HepG2 (cell line): ENCODE results near the gene DCAF7. TPM values are rescaled to one million over a fixed set of nuclear protein-coding genes. Genes with fewer than 3 reads are reported as not detected.

Experiments
- HMGA1 ChIP-seq: sonication (generic); formaldehyde crosslinking; conservative IDR thresholded peaks from 2 replicates; pipeline ENCODE4 v1.4.0; 2020; ENCODE audit warnings: missing genetic modification reagents
- KAT2B ChIP-seq: fragments of 150-350 bp; IDR thresholded peaks from 2 replicates; pipeline ENCODE4 v1.6.1; 2014; ENCODE audit warnings: low read depth, low read length, borderline replicate concordance
- KIAA2018 ChIP-seq: sonication (generic); formaldehyde crosslinking; IDR thresholded peaks from 2 replicates; pipeline ENCODE4 v1.5.0; 2020; ENCODE audit warnings: mild to moderate bottlenecking, missing genetic modification reagents, borderline replicate concordance
- MED13 ChIP-seq: sonication (generic); formaldehyde crosslinking; IDR thresholded peaks from 2 replicates; pipeline ENCODE4 v1.5.0; 2020; ENCODE audit warnings: missing genetic modification reagents
- U2AF2 ChIP-seq: fragments of 200-400 bp; formaldehyde crosslinking; IDR thresholded peaks from 2 replicates; pipeline ENCODE4 v1.6.1; 2017; ENCODE audit warnings: low read depth, mild to moderate bottlenecking, low read length
- ZNF17 ChIP-seq: sonication (generic); formaldehyde crosslinking; IDR thresholded peaks from 2 replicates; pipeline ENCODE4 v1.5.0; 2020; ENCODE audit warnings: mild to moderate bottlenecking, missing genetic modification reagents
- ZNF256 ChIP-seq: sonication (generic); formaldehyde crosslinking; conservative IDR thresholded peaks from 2 replicates; pipeline ENCODE4 v1.4.0; 2020; ENCODE audit warnings: missing genetic modification reagents
- ZNF781 ChIP-seq: sonication (generic); formaldehyde crosslinking; IDR thresholded peaks from 2 replicates; pipeline ENCODE4 v1.5.1; 2020; ENCODE audit warnings: borderline replicate concordance, mild to moderate bottlenecking, missing genetic modification reagents; ENCODE audit errors: not compliant biosample characterization
- polyA plus RNA-seq, 8 experiments: library from polyadenylated mRNA; depleted of rRNA in 3 of 8; stranded (reverse) in 7 of 8; unstranded in 1 of 8; fragments of >200 nt; fragmentation: Illumina TruSeq in 4 of 8; extraction: Trizol in 4 of 8; gene quantifications; 2 replicates each; pipeline versions ENCODE4 v1.2.1 to v1.2.3, GENCODE V29; 2011 to 2016; ENCODE audit warnings: low read depth in 4 of 8, missing spikeins in 1 of 8, mixed read lengths in 1 of 8; ENCODE audit not compliant: insufficient read depth in 1 of 8
- total RNA-seq, 5 experiments: library from RNA; depleted of rRNA; stranded (reverse); fragments of >200 nt; fragmentation: Illumina TruSeq; extraction: Trizol; gene quantifications; 2 replicates each; pipeline ENCODE4 v1.2.3, GENCODE V29; 2016; ENCODE audit warnings: low read depth in 1 of 5
- TF ChIP-seq, protein P1 (sequence below): sonication (generic); formaldehyde crosslinking; conservative IDR thresholded peaks from 2 replicates; pipeline ENCODE4 v1.4.0; 2020; ENCODE audit warnings: missing genetic modification reagents
- TF ChIP-seq, protein P2 (sequence below): IDR thresholded peaks from 2 replicates; pipeline ENCODE4 v1.6.1; 2016; ENCODE audit warnings: missing genetic modification reagents, missing compliant biosample characterization
- TF ChIP-seq, protein P3 (sequence below): sonication (generic); formaldehyde crosslinking; IDR thresholded peaks from 2 replicates; pipeline ENCODE4 v1.4.0; 2020; ENCODE audit warnings: missing genetic modification reagents

Gene DCAF7
- total and polyA plus RNA-seq, 2 of the 13 experiments (the other 11 are each of a cell fraction or from before 2014, with no cell fraction given), result 55.2 to 73.4 TPM

DNA sequence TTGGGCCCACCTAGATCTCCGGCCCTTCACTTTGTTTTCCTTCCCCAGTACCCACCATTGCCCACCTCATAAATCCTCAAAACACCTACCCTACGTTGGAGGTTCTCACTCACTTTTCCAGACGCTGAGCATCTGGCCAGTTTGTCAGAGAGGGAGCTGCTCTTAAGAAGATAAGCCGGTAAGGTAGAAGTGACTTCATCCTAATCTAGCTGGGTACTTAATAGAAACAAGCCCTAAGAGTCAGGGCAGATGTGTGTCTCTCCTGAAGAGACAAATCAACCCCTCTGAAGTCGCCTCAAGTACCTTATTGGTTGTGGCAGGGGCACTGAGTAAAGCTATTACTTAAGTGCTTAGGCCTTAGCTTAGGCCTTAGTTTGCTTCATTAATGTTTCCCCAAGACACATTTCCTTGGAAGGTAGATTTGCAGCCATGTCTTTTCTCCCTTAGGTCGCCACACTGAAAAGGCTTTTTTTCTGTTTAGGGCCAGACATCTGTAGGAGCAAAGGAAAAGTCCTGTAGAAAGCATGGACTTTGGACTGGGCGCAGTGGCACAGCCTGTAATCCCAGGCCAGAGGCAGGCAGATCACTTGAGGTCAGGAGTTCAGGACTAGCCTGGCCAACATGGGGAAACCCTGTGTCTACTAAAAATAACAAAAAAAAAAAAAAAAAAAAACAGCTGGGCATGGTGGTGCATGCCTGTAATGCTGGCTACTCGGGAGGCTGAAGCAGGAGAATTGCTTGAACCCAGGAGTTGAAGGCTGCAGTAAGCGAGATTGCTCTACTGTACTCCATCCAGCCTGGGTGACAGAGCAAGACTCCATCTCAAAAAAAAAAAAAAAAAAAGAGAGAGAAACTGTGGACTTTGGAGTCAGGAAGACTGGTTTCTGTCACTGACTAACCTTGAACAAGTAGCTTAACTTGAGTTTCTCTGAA is 51.4 kb downstream of the DCAF7 start (continued):
- TF ChIP-seq, protein P1, sequence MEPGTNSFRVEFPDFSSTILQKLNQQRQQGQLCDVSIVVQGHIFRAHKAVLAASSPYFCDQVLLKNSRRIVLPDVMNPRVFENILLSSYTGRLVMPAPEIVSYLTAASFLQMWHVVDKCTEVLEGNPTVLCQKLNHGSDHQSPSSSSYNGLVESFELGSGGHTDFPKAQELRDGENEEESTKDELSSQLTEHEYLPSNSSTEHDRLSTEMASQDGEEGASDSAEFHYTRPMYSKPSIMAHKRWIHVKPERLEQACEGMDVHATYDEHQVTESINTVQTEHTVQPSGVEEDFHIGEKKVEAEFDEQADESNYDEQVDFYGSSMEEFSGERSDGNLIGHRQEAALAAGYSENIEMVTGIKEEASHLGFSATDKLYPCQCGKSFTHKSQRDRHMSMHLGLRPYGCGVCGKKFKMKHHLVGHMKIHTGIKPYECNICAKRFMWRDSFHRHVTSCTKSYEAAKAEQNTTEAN, result no peak
- TF ChIP-seq KIAA2018 (CRISPR knock-in tag) (no peak), U2AF2 (no peak), ZNF17 (CRISPR knock-in tag) (no peak), HMGA1 (no peak), KAT2B (no peak), MED13 (CRISPR knock-in tag) (no peak), ZNF256 (no peak; the same call in 1 of the 2 replicates), ZNF781 (CRISPR knock-in tag) (no peak)
- TF ChIP-seq, protein P2, sequence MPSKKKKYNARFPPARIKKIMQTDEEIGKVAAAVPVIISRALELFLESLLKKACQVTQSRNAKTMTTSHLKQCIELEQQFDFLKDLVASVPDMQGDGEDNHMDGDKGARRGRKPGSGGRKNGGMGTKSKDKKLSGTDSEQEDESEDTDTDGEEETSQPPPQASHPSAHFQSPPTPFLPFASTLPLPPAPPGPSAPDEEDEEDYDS (CRISPR knock-in tag), result peak; percentile 32; the same call in 1 of the 2 replicates
- TF ChIP-seq, protein P3, sequence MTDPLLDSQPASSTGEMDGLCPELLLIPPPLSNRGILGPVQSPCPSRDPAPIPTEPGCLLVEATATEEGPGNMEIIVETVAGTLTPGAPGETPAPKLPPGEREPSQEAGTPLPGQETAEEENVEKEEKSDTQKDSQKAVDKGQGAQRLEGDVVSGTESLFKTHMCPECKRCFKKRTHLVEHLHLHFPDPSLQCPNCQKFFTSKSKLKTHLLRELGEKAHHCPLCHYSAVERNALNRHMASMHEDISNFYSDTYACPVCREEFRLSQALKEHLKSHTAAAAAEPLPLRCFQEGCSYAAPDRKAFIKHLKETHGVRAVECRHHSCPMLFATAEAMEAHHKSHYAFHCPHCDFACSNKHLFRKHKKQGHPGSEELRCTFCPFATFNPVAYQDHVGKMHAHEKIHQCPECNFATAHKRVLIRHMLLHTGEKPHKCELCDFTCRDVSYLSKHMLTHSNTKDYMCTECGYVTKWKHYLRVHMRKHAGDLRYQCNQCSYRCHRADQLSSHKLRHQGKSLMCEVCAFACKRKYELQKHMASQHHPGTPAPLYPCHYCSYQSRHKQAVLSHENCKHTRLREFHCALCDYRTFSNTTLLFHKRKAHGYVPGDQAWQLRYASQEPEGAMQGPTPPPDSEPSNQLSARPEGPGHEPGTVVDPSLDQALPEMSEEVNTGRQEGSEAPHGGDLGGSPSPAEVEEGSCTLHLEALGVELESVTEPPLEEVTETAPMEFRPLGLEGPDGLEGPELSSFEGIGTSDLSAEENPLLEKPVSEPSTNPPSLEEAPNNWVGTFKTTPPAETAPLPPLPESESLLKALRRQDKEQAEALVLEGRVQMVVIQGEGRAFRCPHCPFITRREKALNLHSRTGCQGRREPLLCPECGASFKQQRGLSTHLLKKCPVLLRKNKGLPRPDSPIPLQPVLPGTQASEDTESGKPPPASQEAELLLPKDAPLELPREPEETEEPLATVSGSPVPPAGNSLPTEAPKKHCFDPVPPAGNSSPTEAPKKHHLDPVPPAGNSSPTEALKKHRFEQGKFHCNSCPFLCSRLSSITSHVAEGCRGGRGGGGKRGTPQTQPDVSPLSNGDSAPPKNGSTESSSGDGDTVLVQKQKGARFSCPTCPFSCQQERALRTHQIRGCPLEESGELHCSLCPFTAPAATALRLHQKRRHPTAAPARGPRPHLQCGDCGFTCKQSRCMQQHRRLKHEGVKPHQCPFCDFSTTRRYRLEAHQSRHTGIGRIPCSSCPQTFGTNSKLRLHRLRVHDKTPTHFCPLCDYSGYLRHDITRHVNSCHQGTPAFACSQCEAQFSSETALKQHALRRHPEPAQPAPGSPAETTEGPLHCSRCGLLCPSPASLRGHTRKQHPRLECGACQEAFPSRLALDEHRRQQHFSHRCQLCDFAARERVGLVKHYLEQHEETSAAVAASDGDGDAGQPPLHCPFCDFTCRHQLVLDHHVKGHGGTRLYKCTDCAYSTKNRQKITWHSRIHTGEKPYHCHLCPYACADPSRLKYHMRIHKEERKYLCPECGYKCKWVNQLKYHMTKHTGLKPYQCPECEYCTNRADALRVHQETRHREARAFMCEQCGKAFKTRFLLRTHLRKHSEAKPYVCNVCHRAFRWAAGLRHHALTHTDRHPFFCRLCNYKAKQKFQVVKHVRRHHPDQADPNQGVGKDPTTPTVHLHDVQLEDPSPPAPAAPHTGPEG (CRISPR knock-in tag), result no peak
